GM18520 (cell line): ENCODE results near the gene WDR48.
"Not testable (repeated sequence)": the region's sequence is repeated elsewhere in the genome, so short reads cannot be mapped to it uniquely, and the experiment has no call there.

Experiments used
- ATAC-seq: cut with Tn5 transposase; IDR thresholded peaks from one replicate; pipeline ENCODE4 v1.9.1; 2021; ENCODE audit not compliant: unreplicated experiment

WDR48 gene

DNA sequence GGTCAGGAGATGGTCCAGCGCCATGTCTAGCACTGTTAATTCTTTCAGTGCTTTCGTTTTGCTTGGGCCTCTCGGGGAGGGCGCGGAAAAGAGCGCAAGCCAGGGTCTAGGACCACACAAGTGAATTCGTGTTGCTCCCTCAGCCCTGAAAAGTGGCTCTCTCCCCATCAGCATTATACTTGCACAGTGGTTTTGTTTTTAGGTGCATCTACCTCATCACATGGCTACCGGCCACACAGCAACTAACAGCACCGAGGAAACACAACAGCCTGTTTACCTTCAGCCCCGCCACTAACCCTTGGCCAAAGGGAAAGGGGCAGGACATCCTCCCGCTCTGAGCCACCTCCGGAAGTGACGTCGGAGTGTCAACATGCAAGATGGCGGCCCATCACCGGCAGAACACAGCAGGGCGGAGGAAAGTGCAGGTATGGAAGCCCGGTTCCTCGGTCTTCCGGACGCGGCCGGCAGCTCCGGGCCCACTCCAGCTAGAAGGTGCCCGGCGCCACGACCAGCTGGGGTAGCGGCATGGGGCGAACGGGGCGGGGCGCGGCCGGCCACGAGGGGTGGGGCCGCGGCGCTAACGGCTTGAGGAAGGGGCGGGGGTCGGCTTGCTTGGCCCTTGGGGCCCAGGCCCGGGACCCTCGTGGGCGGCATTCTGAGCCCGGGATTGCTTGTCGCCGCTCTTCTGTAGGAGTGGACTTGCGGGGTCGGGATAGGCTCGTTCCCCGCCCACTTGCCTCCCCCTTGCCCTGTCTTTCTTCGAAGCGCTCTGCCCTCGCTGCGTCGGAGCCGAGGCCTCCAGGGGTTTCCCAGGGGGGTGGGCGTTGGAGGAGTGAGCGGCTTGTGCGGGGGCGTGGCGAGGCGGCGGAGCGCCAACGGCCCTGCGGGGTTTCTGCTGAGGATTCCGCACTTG is at the start of gene WDR48, which contains the start of gene SCN11A:
Gene WDR48, plus strand, starts transcription at position 368 of the 913 bp plus-strand sequence. Its CDS starts 10 bp downstream, at position 378.
Gene SCN11A, minus strand, starts transcription at position 296 of the 913 bp plus-strand sequence. CDS start 101,582 bp downstream, outside the sequence.
- peak; percentile 93 for ATAC-seq

DNA sequence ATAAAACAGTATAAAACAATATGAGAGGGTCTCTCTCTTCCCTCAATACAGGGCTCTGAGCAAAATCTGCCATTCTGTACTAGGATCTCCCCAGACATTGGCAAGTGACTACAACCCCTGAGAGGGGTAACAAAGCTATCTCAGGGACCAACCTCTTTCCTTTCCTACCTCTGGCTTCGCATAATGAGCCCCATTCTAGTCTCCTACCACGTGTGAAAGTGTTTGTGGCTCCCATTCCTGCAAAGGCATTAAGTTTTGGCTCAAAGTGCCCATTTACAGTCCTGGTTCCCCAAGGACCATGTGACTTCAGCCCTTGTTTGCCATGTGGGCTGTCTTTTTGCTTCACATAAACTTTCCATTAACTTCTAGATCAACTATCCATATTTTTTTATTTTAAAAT is 46.5 kb upstream of the WDR48 start:
- ATAC-seq: no peak

GRCh38 chr3:39011191-39011736 is 40.6 kb upstream of the WDR48 start:
- ATAC-seq: no peak

GRCh38 chr3:39013289-39013688 is 38.5 kb upstream of the WDR48 start:
- ATAC-seq: no peak

- ATAC-seq: no peak
Observed at GRCh38 chr3:39013921-39014509, 37.8 kb upstream of the WDR48 start.

DNA sequence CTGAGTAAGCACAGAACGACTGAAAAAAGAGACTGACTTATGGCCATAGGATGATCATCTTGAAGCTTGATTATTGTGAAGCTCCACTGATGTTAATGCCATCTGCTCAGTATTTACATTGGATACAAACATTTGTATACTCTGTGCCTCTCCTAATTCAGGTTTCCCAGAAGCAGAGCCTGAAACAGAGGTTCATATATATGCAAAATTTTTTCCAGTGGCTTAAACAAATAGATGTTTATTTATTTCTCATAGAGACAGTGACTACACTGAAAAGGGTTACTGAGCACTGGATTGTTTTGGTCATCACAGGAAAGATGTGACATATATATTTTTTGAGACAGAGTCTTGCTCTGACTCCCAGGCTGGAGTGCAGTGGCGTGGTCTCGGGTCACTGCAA is 36.4 kb upstream of the WDR48 start:
- ATAC-seq: no peak

GRCh38 chr3:39019299-39019698 is 32.5 kb upstream of the WDR48 start:
- ATAC-seq: no peak

DNA sequence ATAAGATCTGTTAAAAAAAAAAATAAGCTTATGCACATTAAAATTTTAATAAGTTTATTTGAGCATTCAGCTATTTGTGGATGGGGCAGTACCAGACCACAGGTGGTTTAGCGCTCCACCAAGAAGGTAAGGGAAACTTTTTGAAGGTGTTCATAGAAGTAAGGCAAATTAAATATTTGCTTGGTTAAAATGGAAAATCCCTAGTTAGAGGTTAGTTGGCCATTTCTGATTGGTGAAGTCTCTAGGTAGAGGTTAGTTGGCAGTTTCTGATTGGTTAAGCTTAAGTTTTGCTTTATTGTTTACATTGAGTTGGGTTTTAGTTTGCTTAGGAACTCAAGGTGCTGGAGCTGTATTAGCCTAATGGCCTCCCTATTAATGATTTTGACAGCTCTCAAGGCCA is 30.8 kb upstream of the WDR48 start:
- peak; percentile 83 for ATAC-seq

- no peak for ATAC-seq
Observed at GRCh38 chr3:39021465-39022285, 30.1 kb upstream of the WDR48 start.

GRCh38 chr3:39022286-39022630 is 29.6 kb upstream of the WDR48 start:
- ATAC-seq: no peak

DNA sequence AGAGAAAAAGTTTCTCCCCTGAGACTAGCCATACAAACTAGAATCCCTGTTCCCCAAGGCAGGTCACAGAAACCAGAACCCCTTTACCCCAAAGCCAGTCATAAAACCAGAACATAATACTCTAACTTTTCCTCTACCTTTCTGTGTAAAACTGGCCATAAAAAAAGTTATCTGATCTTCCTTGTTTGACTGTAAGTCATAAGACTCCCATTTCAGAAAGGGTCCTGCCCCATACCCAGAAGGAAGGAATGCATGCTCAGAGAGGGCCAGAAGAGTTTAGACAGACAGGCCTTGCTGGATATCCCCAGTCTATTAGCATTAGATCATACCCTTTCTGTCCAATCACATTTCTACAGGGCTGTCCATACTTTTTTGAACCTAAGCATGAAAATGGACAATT is 27.3 kb upstream of the WDR48 start:
- no peak for ATAC-seq

DNA sequence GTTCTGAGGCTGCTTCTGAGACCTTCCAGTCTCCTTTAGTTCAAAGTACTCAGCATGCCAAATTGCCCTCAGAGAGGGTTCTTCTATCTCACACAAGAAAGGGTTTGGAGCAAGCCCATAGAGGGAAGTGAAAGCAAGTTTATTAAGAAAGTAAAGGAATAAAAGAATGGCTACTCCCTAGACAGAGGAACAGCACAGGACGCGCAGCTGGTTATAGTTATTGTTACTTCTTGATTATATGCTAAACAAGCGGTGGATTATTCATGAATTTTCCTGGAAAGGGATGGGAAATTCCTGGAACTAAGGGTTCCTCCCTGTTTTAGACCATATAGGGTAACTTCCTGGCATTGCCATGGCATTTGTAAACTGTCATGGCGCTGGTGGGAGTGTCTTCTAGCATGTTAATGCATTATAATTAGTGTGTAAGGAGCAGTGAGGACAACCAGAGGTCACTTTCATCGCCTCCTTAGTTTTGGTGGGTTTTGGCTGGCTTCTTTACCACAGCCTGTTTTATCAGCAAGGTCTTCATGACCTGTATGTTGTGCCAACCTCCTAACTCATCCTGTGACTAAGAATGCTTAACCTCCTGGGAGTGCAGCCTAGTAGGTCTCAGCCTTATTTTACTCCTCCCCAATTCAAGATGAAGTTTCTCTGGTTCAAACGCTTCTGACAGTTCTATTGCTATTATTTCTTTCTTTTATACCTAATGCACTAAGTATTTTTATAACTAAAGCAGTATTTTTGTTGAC is 26.4 kb upstream of the WDR48 start:
- ATAC-seq: no peak

- no peak for ATAC-seq
Observed at GRCh38 chr3:39028546-39028945, 23.3 kb upstream of the WDR48 start.

DNA sequence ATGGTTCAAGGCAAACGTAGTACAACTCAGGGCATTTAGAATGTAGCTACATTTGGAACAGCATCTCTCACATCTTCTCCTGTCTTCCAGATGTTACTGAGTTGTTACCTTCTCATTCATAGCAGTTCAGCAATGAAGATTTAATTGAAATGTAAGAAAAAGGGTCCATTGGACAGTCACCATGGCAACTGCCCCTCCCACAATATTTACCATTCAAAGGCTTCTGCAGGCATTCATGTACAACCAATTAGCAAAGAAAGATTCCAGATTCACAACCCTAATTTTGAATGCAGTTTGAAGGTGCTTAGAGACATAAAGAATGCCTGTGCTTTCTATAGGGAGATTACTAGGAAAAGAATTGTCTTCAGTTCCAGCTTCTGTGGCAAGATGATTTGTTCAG is 22.3 kb upstream of the WDR48 start:
- ATAC-seq: no peak

GRCh38 chr3:39038165-39038564 is 13.7 kb upstream of the WDR48 start:
- ATAC-seq: no peak

DNA sequence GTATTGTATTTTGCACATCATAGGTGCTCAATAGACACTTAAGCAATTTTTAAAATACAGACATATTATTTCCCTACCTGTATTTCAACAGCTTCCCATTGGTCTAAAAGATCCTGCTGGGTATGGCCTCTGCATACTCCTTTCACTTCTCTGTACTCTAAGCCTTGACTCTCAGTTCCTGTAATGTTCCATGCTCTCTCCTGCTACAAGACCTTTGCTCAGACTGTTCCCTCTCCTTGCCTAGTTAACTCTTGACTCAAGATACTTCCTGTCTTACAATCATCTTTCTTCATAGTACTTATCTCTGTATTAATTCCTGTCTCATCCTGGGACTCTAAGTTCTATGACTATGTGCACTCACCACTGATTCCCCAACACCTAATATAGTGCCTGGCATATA is 1.8 kb upstream of the WDR48 start:
- no peak for ATAC-seq

DNA sequence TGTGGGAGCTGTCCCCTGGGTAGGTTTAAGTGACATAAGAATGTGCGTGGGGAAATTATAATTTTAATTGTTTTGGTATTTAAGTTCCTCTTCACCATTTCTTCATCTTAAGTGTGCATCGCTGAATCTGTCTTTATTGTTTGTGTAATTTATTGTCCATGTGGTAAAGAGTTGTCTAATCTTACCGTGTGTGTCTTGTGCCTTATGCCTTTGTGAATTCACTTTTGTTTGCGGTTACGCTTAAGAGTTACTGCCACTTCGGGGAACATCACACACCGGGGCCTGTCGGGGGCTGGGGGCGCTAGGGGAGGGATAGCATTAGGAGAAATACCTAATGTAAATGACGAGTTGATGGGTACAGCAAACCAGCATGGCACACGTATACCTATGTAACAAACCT is 767 bp downstream of the WDR48 start:
- no peak for ATAC-seq

DNA sequence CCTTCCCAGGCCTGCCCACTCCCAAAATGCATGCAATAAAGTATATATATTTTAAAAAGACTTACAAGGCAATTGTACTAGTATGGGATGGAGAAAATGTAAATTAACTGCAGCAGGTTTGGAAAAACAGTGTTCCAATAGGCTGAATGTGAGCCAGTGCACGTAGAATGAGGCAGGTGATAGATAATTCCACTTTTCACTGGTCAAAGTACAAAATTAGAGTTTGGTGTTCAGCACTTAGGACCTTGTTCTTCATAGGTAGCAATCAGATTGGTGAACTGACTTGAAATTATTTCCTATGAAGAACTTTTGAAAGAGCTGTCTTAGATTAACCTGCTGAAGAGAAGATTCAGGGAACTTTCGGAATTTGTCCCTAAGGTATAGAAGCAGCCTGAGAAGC is 1.9 kb downstream of the WDR48 start:
- ATAC-seq: no peak

DNA sequence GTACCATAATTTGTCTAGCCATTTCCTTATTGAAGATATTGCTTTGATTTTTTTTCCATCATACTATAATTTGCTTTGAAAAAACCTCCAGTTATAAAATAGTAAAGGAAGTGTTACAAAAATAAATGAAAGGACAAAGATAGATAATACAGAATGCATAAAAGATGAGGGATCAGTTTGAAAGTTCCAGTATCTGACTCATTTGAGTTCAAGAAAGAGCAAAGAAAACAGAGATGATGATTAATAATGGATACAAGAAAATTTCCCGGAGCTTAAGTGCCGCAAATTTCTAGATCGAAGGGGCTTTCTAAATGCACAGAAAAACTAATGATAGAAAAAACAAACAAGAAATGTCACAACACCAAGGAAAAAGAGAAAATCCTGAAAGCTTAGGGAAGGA is 4.3 kb downstream of the WDR48 start:
- no peak for ATAC-seq

GRCh38 chr3:39061228-39061627 is 9.4 kb downstream of the WDR48 start:
- not testable (repeated sequence) for ATAC-seq

DNA sequence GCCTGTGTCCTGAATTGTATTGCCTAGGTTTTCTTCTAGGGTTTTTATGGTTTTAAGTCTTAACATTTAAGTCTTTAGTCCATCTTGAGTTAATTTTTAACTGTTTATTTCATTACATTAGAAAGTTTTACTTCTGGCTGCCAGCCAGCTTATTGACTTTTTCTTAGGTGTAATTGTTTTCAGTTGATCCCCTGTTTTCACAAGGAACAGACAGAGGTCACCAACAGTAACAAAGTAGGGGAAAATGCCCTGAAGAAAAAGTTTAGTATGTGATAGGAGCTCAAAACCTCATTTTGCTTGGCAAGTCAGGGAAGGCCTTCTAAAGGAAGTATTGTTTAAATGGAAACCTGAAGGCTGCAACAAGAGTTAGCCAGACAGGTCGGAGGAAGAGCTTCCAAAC is 10.4 kb downstream of the WDR48 start:
- ATAC-seq: no peak
